ENCODE data around the gene CPEB3. TPM values are rescaled to one million over a fixed set of nuclear protein-coding genes. Genes with fewer than 3 reads are reported as not detected.

CPEB3 gene
- total and polyA plus RNA-seq, 9 donors: 2.3 to 6.6 (median 5.6) TPM

DNA sequence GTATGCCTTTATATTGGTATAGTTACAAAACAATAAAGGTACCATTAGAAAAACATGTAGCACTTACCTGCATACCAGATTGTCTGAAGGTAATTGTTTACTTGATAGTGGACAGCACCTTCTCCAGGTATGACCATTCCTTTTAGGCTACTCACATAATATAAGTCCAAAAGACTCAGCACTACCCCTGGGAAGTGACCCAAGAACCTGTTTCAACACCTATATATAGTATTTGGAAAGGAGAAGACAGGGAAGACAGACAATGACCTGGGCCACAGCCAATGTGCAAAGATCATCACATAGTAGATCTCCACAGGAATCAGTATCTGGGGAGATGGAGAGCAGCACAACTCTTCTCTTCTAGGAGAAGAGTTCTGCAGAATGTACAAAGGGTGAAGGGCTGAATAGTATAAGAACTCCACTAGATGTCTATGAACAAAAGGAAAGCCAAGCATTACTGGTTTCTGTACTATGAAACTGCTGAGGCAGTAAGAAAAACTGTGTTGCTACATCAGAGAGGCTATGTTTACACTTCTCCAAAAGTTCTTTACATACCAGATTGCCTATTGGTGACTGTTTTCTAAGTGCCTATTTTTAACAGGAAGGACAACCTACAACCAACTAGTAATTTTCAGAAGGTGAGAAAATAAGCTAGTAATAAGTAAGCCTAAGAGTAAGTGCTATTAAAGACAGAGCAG, 208.1 kb downstream of the CPEB3 start:
- peaks cover 2% of the 10 kb centered on the region for H3K4me1 ChIP-seq (ENCODE audit: insufficient read depth)
- H3K36me3 ChIP-seq: no peaks in the 10 kb centered on the region
- no peak overlapping the region for H3K27ac ChIP-seq
- no peaks in the 10 kb centered on the region for H3K9me3 ChIP-seq
- DNase-seq: no peak
- TF ChIP-seq CTCF (IDR thresholded peaks at IDR 0.05) (no peak), EP300 (IDR thresholded peaks at IDR 0.05) (no peak), POLR2A (IDR thresholded peaks at IDR 0.05) (no peak)
- intact Hi-C loops (cut with DNase I): no loop called here
- peaks cover 5% of the 10 kb centered on the region for H3K27me3 ChIP-seq
- H3K4me3 ChIP-seq: no peak overlapping the region

- H3K27ac ChIP-seq: no peak overlapping the region
- TF ChIP-seq EP300 (IDR thresholded peaks at IDR 0.05) (no peak), POLR2A (IDR thresholded peaks at IDR 0.05) (no peak), CTCF (IDR thresholded peaks at IDR 0.05) (no peak)
- no peak for DNase-seq
- H3K27me3 ChIP-seq: peaks cover 5% of the 10 kb centered on the region
- H3K4me3 ChIP-seq: no peak overlapping the region
- no peaks in the 10 kb centered on the region for H3K36me3 ChIP-seq
- no peaks in the 10 kb centered on the region for H3K9me3 ChIP-seq
- intact Hi-C loops (cut with DNase I): no loop called here
- peaks cover 2% of the 10 kb centered on the region for H3K4me1 ChIP-seq (ENCODE audit: insufficient read depth)
Measured at GRCh38 chr10:92081641-92082040, 209.2 kb downstream of the CPEB3 start.

DNA sequence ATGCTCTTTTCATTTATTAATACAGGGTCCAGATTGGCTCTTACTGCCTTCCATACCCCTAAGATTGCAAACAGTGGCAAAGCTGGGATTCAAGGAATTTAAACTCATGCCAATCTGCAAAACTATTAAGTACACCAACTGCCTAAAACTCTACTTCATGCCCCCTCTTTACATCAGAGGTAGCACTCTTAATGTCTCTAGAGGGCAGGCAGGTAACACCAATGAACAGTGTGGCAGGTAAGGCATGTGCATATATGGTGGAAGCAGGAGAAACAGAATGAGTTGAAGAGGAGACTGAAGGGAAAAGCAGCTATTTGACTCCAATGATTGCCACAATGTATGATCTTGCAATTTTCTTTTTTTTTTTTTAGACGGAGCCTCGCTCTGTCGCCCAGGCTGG, 210.6 kb downstream of the CPEB3 start:
- intact Hi-C loops (cut with DNase I): no loop called here
- Histone ChIP-seq H3K27ac (no peak overlapping the region), H3K4me3 (no peak overlapping the region), H3K36me3 (no peaks in the 10 kb centered on the region), H3K27me3 (no peaks in the 10 kb centered on the region), H3K4me1 (ENCODE audit: insufficient read depth) (peaks cover 2% of the 10 kb centered on the region), H3K9me3 (no peaks in the 10 kb centered on the region)
- no peak for DNase-seq
- 96 to 97% (median 97%) methylated on average over 3 of the region's 3 CpGs for WGBS, 3 donors
- TF ChIP-seq EP300 (IDR thresholded peaks at IDR 0.05) (no peak), CTCF (IDR thresholded peaks at IDR 0.05) (no peak), POLR2A (IDR thresholded peaks at IDR 0.05) (no peak)

GRCh38 chr10:92079003-92079402, 211.9 kb downstream of the CPEB3 start:
- Histone ChIP-seq H3K27me3 (no peaks in the 10 kb centered on the region), H3K36me3 (no peaks in the 10 kb centered on the region), H3K27ac (no peak overlapping the region), H3K4me3 (no peak overlapping the region), H3K9me3 (no peaks in the 10 kb centered on the region), H3K4me1 (ENCODE audit: insufficient read depth) (peaks cover 2% of the 10 kb centered on the region)
- TF ChIP-seq EP300 (IDR thresholded peaks at IDR 0.05) (no peak), POLR2A (IDR thresholded peaks at IDR 0.05) (no peak), CTCF (IDR thresholded peaks at IDR 0.05) (no peak)
- DNase-seq: no peak
- intact Hi-C loops (cut with DNase I): no loop called here
- 95 to 97% (median 96%) methylated on average over 6 of the region's 6 CpGs for WGBS, 3 donors

All from ovary (tissue), 9 donors.